ENCODE results near the gene LRP1B.

GRCh38 chr2:140667203-140667602 is 1463.6 kb downstream of the LRP1B start:
- no peak for TF ChIP-seq CTCF (IDR thresholded peaks at IDR 0.05; ENCODE audit: borderline replicate concordance, extremely low read depth, low read length, poor library complexity, severe bottlenecking)
- no peak for TF ChIP-seq EZH2 (IDR thresholded peaks at IDR 0.05; ENCODE audit: borderline replicate concordance, low read depth, low read length, severe bottlenecking)

All from DND-41 (cell line).